WTC11 (cell line): ENCODE data around the gene PKD2L2. TPM values are rescaled to one million over a fixed set of nuclear protein-coding genes. Genes with fewer than 3 reads are reported as not detected.

Experiments
- ATAC-seq: fragments of 200-7000 bp; cut with Tn5 transposase; 2 replicates; pipeline ENCODE4 v1.10.0; 2021; ENCODE audit warnings: mild to moderate bottlenecking, moderate library complexity
- CTCF ChIA-PET: fragments of 300-600 bp; sonication (Branson Sonifier 250); formaldehyde crosslinking; loops from one replicate; lab custom pipeline; 2021; ENCODE audit warnings: antibody characterized with exemption; lab: Charles Lee
- POLR2A ChIA-PET: fragments of 350-600 bp; sonication (Branson Sonifier 250); formaldehyde crosslinking; loops from one replicate; lab custom pipeline; 2021; ENCODE audit warnings: antibody characterized with exemption; lab: Charles Lee
- DNase-seq: peaks from one replicate; pipeline ENCODE4 v3.0.0; 2021; ENCODE audit warnings: low spot score
- H3K27ac Mint-ChIP-seq: 2 replicates; pipeline ENCODE4 v1.8.0; 2021; ENCODE audit warnings: mixed read lengths
- H3K27me3 Mint-ChIP-seq: 2 replicates; pipeline ENCODE4 v1.8.0; 2021; ENCODE audit warnings: low read depth, mild to moderate bottlenecking, moderate library complexity, mixed read lengths
- H3K36me3 Mint-ChIP-seq: 2 replicates; pipeline ENCODE4 v1.8.0; 2021; ENCODE audit warnings: mixed read lengths
- H3K4me1 Mint-ChIP-seq: 2 replicates; pipeline ENCODE4 v1.8.0; 2022; ENCODE audit warnings: mixed read lengths
- H3K4me3 Mint-ChIP-seq: 2 replicates; pipeline ENCODE4 v1.8.0; 2021; ENCODE audit warnings: mild to moderate bottlenecking, moderate library complexity, mixed read lengths
- H3K9me3 Mint-ChIP-seq: 2 replicates; pipeline ENCODE4 v1.8.0; 2021; ENCODE audit warnings: mixed read lengths
- ATF1 ChIP-seq: sonication (generic); formaldehyde crosslinking; IDR thresholded peaks from 2 replicates; pipeline ENCODE4 v1.8.1; 2023; ENCODE audit warnings: mild to moderate bottlenecking, moderate library complexity, missing genetic modification reagents
- ATF2 ChIP-seq: sonication (generic); formaldehyde crosslinking; IDR thresholded peaks from 2 replicates; pipeline ENCODE4 v1.8.1; 2022; ENCODE audit warnings: low read depth, missing genetic modification reagents, borderline replicate concordance
- ELF4 ChIP-seq: sonication (generic); formaldehyde crosslinking; IDR thresholded peaks from 2 replicates; pipeline ENCODE4 v1.8.1; 2022; ENCODE audit warnings: low read depth, mild to moderate bottlenecking, moderate library complexity, missing genetic modification reagents
- FOXJ3 ChIP-seq: sonication (generic); formaldehyde crosslinking; IDR thresholded peaks from 2 replicates; pipeline ENCODE4 v1.9.0; 2021; ENCODE audit warnings: missing genetic modification reagents, mild to moderate bottlenecking, borderline replicate concordance
- FOXK1 ChIP-seq: sonication (generic); formaldehyde crosslinking; IDR thresholded peaks from 2 replicates; pipeline ENCODE4 v1.8.0; 2022; ENCODE audit warnings: mild to moderate bottlenecking, moderate library complexity, missing genetic modification reagents
- HMGA2 ChIP-seq: fragments of 250-450 bp; sonication (Bioruptor Pico); IDR thresholded peaks from 2 replicates; pipeline ENCODE4 v1.4.0; 2021; ENCODE audit warnings: mild to moderate bottlenecking, moderate library complexity
- JAZF1 ChIP-seq: fragments of 250-450 bp; sonication (Bioruptor Pico); IDR thresholded peaks from 2 replicates; pipeline ENCODE4 v1.9.0; 2021; ENCODE audit warnings: moderate library complexity, mild to moderate bottlenecking, inconsistent platforms
- JUN ChIP-seq: sonication (generic); formaldehyde crosslinking; IDR thresholded peaks from 2 replicates; pipeline ENCODE4 v1.8.0; 2023; ENCODE audit warnings: mild to moderate bottlenecking, missing genetic modification reagents
- KAT7 ChIP-seq: sonication (generic); formaldehyde crosslinking; IDR thresholded peaks from 2 replicates; pipeline ENCODE4 v1.8.1; 2023; ENCODE audit warnings: missing genetic modification reagents, mild to moderate bottlenecking, borderline replicate concordance
- NFE2L1 ChIP-seq: sonication (generic); formaldehyde crosslinking; IDR thresholded peaks from 2 replicates; pipeline ENCODE4 v1.8.1; 2023; ENCODE audit warnings: missing genetic modification reagents
- RELA ChIP-seq: sonication (generic); formaldehyde crosslinking; IDR thresholded peaks from 2 replicates; pipeline ENCODE4 v1.8.1; 2022; ENCODE audit warnings: missing genetic modification reagents, mild to moderate bottlenecking, borderline replicate concordance
- RORB ChIP-seq: fragments of 250-450 bp; sonication (Bioruptor Pico); IDR thresholded peaks from 2 replicates; pipeline ENCODE4 v1.9.0; 2021; ENCODE audit warnings: mild to moderate bottlenecking
- SMAD4 ChIP-seq: sonication (generic); formaldehyde crosslinking; IDR thresholded peaks from 2 replicates; pipeline ENCODE4 v1.8.0; 2022; ENCODE audit warnings: mild to moderate bottlenecking, missing genetic modification reagents
- TP53 ChIP-seq: sonication (generic); formaldehyde crosslinking; IDR thresholded peaks from 2 replicates; pipeline ENCODE4 v1.8.1; 2023; ENCODE audit warnings: mild to moderate bottlenecking, missing genetic modification reagents
- ZNF416 ChIP-seq: fragments of 250-450 bp; sonication (Bioruptor Pico); IDR thresholded peaks from 2 replicates; pipeline ENCODE4 v1.9.0; 2021; ENCODE audit warnings: mild to moderate bottlenecking, inconsistent platforms
- total RNA-seq: library from RNA; stranded (reverse); gene quantifications from 3 replicates; pipeline ENCODE4 v1.2.3, GENCODE V29; 2021
- TF ChIP-seq, protein P1 (sequence below): sonication (generic); formaldehyde crosslinking; IDR thresholded peaks from 2 replicates; pipeline ENCODE4 v1.8.0; 2023; ENCODE audit warnings: mild to moderate bottlenecking, missing genetic modification reagents
- TF ChIP-seq, protein P2 (sequence below): sonication (generic); formaldehyde crosslinking; conservative IDR thresholded peaks from 2 replicates; pipeline ENCODE4 v1.8.1; 2023; ENCODE audit warnings: mild to moderate bottlenecking, low read depth, missing genetic modification reagents, moderate library complexity

PKD2L2 gene
- total RNA-seq, 1 experiment from 2014 or later = not detected

DNA sequence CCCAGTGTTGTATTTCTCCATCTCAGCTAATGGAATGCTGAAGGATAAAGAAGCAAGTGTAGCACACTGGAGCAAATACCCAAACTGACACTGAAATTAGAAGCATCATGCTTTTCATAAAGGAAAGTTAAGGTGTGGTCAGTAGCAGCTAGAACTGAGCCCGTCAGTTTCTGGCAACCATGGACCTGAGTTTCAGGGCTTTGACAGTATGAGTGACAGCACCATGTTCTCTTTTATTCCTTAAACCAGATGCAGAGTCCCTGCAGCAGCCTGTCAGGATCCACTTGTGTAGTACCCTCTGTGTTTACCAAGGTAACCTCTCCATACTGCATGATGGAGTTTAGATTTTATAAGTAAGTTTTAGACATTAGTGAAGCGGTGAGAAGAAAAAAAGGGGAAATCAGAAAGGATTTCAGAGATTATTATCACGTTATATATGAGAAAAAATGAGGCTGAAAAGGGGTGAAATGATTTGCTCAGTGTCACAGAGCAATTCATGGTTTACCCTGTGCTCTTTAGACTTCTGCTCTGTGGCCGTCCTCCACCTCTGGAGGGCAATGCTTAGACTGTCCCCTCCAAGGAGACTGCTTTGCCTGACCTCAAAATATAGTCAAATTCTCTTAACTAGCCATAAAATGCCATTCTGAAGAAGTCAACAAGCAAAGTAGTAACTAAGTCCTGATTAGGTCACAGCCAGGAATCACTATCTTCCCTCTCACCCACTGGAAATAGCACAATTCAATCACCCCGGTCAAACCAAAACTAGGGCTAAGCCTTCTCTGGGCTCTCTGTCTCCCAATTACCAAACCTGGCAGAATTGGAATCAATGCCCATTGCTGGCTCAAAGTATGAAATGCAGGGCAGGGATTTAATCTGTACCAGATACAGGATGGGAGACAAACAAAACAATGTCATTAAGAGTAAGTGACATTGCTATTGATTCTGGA, 32.1 kb upstream of the PKD2L2 start (continued):
- no peak for TF ChIP-seq FOXK1 (CRISPR knock-in tag)

DNA sequence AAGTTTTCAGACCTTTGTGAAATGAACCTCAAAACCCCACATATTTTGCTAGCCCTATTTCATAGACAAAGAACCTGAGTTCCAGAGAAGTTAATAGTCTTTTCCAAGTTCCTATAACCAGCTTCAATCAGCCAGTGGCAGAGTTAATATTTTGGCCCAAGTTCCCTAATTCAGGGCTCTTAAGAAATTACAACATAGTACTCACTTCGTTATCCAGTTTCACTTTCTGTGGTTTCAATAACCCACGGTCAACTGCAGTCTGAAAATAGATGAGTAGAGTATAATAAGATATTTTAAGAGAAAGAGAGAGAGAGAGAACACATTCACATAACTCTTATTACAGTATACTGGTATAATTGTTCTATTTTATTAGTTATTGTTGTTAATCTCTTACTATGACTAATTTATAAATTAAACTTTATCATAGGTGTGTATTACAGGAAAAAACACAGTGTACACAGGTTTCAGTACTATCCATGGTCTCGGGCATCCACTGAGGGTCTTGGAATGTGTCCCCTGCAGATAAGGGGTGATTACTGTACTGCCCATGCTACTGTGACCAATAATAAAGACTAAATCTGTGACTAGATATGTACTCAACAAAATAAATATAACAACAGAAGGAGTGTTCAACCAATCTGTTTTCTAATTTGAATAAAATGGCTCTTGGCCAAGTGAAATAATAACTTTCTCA, 30.9 kb upstream of the PKD2L2 start:
- Mint-ChIP-seq H3K4me1 (peaks cover 4% of the 10 kb centered on the region; the same call in 1 of the 2 replicates), H3K36me3 (no peaks in the 10 kb centered on the region), H3K27ac (no peak overlapping the region), H3K27me3 (no peaks in the 10 kb centered on the region), H3K9me3 (no peaks in the 10 kb centered on the region), H3K4me3 (no peak overlapping the region)
- ATAC-seq (no peak), DNase-seq (no peak)
- TF ChIP-seq ATF2 (CRISPR knock-in tag) (no peak), SMAD4 (CRISPR knock-in tag) (no peak), TP53 (CRISPR knock-in tag) (no peak), JAZF1 (CRISPR knock-in tag) (no peak), JUN (CRISPR knock-in tag) (no peak), RORB (CRISPR knock-in tag) (no peak), KAT7 (CRISPR knock-in tag) (no peak), NFE2L1 (CRISPR knock-in tag) (no peak), ELF4 (CRISPR knock-in tag) (no peak), ZNF416 (CRISPR knock-in tag) (no peak)
- TF ChIP-seq, protein P1, sequence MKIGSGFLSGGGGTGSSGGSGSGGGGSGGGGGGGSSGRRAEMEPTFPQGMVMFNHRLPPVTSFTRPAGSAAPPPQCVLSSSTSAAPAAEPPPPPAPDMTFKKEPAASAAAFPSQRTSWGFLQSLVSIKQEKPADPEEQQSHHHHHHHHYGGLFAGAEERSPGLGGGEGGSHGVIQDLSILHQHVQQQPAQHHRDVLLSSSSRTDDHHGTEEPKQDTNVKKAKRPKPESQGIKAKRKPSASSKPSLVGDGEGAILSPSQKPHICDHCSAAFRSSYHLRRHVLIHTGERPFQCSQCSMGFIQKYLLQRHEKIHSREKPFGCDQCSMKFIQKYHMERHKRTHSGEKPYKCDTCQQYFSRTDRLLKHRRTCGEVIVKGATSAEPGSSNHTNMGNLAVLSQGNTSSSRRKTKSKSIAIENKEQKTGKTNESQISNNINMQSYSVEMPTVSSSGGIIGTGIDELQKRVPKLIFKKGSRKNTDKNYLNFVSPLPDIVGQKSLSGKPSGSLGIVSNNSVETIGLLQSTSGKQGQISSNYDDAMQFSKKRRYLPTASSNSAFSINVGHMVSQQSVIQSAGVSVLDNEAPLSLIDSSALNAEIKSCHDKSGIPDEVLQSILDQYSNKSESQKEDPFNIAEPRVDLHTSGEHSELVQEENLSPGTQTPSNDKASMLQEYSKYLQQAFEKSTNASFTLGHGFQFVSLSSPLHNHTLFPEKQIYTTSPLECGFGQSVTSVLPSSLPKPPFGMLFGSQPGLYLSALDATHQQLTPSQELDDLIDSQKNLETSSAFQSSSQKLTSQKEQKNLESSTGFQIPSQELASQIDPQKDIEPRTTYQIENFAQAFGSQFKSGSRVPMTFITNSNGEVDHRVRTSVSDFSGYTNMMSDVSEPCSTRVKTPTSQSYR = no peak
- CTCF ChIA-PET = no interaction called here
- POLR2A ChIA-PET = no interaction called here

GRCh38 chr5:137858954-137859353, 30.3 kb upstream of the PKD2L2 start:
- DNase-seq (no peak), ATAC-seq (no peak)
- no peaks in the 10 kb centered on the region for H3K36me3 Mint-ChIP-seq
- H3K4me1 Mint-ChIP-seq = peaks cover 4% of the 10 kb centered on the region; the same call in 1 of the 2 replicates
- H3K4me3 Mint-ChIP-seq = no peak overlapping the region
- H3K27ac Mint-ChIP-seq = no peak overlapping the region
- ChIA-PET POLR2A (no interaction called here), CTCF (no interaction called here)
- no peaks in the 10 kb centered on the region for H3K9me3 Mint-ChIP-seq
- TF ChIP-seq RELA (CRISPR knock-in tag) (no peak), ATF1 (no peak), JAZF1 (CRISPR knock-in tag) (no peak), FOXJ3 (CRISPR knock-in tag) (no peak), TP53 (CRISPR knock-in tag) (no peak), HMGA2 (CRISPR knock-in tag) (no peak)
- TF ChIP-seq, protein P2, sequence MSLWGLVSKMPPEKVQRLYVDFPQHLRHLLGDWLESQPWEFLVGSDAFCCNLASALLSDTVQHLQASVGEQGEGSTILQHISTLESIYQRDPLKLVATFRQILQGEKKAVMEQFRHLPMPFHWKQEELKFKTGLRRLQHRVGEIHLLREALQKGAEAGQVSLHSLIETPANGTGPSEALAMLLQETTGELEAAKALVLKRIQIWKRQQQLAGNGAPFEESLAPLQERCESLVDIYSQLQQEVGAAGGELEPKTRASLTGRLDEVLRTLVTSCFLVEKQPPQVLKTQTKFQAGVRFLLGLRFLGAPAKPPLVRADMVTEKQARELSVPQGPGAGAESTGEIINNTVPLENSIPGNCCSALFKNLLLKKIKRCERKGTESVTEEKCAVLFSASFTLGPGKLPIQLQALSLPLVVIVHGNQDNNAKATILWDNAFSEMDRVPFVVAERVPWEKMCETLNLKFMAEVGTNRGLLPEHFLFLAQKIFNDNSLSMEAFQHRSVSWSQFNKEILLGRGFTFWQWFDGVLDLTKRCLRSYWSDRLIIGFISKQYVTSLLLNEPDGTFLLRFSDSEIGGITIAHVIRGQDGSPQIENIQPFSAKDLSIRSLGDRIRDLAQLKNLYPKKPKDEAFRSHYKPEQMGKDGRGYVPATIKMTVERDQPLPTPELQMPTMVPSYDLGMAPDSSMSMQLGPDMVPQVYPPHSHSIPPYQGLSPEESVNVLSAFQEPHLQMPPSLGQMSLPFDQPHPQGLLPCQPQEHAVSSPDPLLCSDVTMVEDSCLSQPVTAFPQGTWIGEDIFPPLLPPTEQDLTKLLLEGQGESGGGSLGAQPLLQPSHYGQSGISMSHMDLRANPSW (CRISPR knock-in tag) = no peak
- no peaks in the 10 kb centered on the region for H3K27me3 Mint-ChIP-seq
